SU-DHL-6 (cell line): ENCODE results near the gene PLPP3.

Experiments
- H2AFZ ChIP-seq: fragments of 200-600 bp; sonication (generic); 2 replicates; pipeline ENCODE4 v1.6.1; 2014; ENCODE audit warnings: low read depth, mild to moderate bottlenecking, moderate library complexity, mixed read lengths, antibody characterized with exemption, low read length; ENCODE audit not compliant: severe bottlenecking
- H3F3A ChIP-seq: fragments of 200-600 bp; shearing (Covaris generic); 2 replicates; pipeline ENCODE4 v1.6.0; 2016; ENCODE audit warnings: antibody characterized with exemption, mild to moderate bottlenecking; ENCODE audit not compliant: insufficient read depth
- H3K27ac ChIP-seq: fragments of 200-600 bp; sonication (generic); 2 replicates; pipeline ENCODE4 v1.5.1; 2016; ENCODE audit warnings: low read depth, mild to moderate bottlenecking, low read length, moderate library complexity, mixed read lengths
- H3K27me3 ChIP-seq: fragments of 200-600 bp; sonication (generic), shearing (Covaris generic); 2 replicates; pipeline ENCODE4 v1.6.0; 2014; ENCODE audit warnings: mild to moderate bottlenecking, low read length
- H3K36me3 ChIP-seq: fragments of 200-600 bp; sonication (generic); 2 replicates; pipeline ENCODE4 v1.6.1; 2014; ENCODE audit warnings: mild to moderate bottlenecking, low read length, mixed read lengths
- H3K4me2 ChIP-seq: fragments of 300-600, 200-600 bp; shearing (Covaris generic), sonication (generic); 2 replicates; pipeline ENCODE4 v1.6.0; 2014; ENCODE audit warnings: low read length, low read depth, mild to moderate bottlenecking; ENCODE audit not compliant: poor library complexity, severe bottlenecking
- H3K4me3 ChIP-seq: fragments of 200-600 bp; sonication (generic); 2 replicates; pipeline ENCODE4 v1.5.1; 2014; ENCODE audit warnings: antibody characterized with exemption, low read length, mild to moderate bottlenecking, mixed read lengths; ENCODE audit not compliant: insufficient read depth, poor library complexity, severe bottlenecking
- H3K79me2 ChIP-seq: fragments of 200-600 bp; sonication (generic); 2 replicates; pipeline ENCODE4 v1.6.1; 2014; ENCODE audit warnings: mild to moderate bottlenecking, low read length, moderate library complexity; ENCODE audit not compliant: insufficient read depth
- H3K9ac ChIP-seq: fragments of 200-600 bp; sonication (generic); 2 replicates; pipeline ENCODE4 v1.7.0; 2014; ENCODE audit warnings: mild to moderate bottlenecking, low read length
- H3K9me2 ChIP-seq: fragments of 200-600 bp; sonication (generic); replicated peaks from 2 replicates; pipeline ENCODE4 v1.6.1; 2014; ENCODE audit warnings: low read length; ENCODE audit not compliant: insufficient read depth
- H3K9me3 ChIP-seq: fragments of 200-600 bp; sonication (generic); 2 replicates; pipeline ENCODE4 v1.6.1; 2014; ENCODE audit warnings: low read length, mixed read lengths; ENCODE audit not compliant: insufficient read depth
- H4K20me1 ChIP-seq: fragments of 200-600 bp; sonication (generic); 2 replicates; pipeline ENCODE4 v1.6.1; 2014; ENCODE audit warnings: low read depth, mild to moderate bottlenecking, antibody characterized with exemption, low read length, moderate library complexity, mixed read lengths
- CTCF ChIP-seq: fragments of 200-600 bp; sonication (generic); IDR thresholded peaks from one replicate; pipeline ENCODE4 v1.5.1; 2017; ENCODE audit warnings: antibody characterized with exemption, mild to moderate bottlenecking, low read length, moderate library complexity; ENCODE audit not compliant: insufficient read depth, poor library complexity, severe bottlenecking
- EZH2phosphoT487 ChIP-seq: fragments of 200-600 bp; sonication (generic), shearing (Covaris generic); conservative IDR thresholded peaks from 2 replicates; pipeline ENCODE4 v1.6.1; 2018; ENCODE audit warnings: mild to moderate bottlenecking, antibody characterized with exemption, low read length, moderate library complexity, mixed read lengths

The PLPP3 gene

GRCh38 chr1:56534130-56534651 lies 45.2 kb downstream of the PLPP3 start:
- Histone ChIP-seq H3K9me3 (no peaks in the 10 kb centered on the region), H3K4me2 (no peak overlapping the region), H2AFZ (no peak overlapping the region), H3K36me3 (no peaks in the 10 kb centered on the region), H3K79me2 (no peaks in the 10 kb centered on the region), H3K9me2 (no peaks in the 10 kb centered on the region), H4K20me1 (no peaks in the 10 kb centered on the region), H3K4me3 (no peak overlapping the region), H3F3A (no peaks in the 10 kb centered on the region), H3K27ac (no peak overlapping the region), H3K27me3 (no peaks in the 10 kb centered on the region; the same call in 1 of the 2 replicates), H3K9ac (no peak overlapping the region)
- TF ChIP-seq CTCF (no peak), EZH2phosphoT487 (no peak)

GRCh38 chr1:56533621-56534020 lies 45.7 kb downstream of the PLPP3 start:
- Histone ChIP-seq H3K4me2 (no peak overlapping the region), H3K79me2 (no peaks in the 10 kb centered on the region), H3K27ac (no peak overlapping the region), H2AFZ (no peak overlapping the region), H3K27me3 (no peaks in the 10 kb centered on the region; the same call in 1 of the 2 replicates), H3K9me3 (no peaks in the 10 kb centered on the region), H4K20me1 (no peaks in the 10 kb centered on the region), H3K9me2 (no peaks in the 10 kb centered on the region), H3K4me3 (no peak overlapping the region), H3F3A (no peaks in the 10 kb centered on the region), H3K9ac (no peak overlapping the region), H3K36me3 (no peaks in the 10 kb centered on the region)
- no peak for TF ChIP-seq CTCF
- TF ChIP-seq EZH2phosphoT487: no peak

- H3K27me3 ChIP-seq: no peaks in the 10 kb centered on the region; the same call in 1 of the 2 replicates
- no peak overlapping the region for H3K27ac ChIP-seq
- H3K36me3 ChIP-seq: no peaks in the 10 kb centered on the region
- no peaks in the 10 kb centered on the region for H4K20me1 ChIP-seq
- no peaks in the 10 kb centered on the region for H3K79me2 ChIP-seq
- H2AFZ ChIP-seq: no peak overlapping the region
- no peaks in the 10 kb centered on the region for H3K9me2 ChIP-seq
- TF ChIP-seq EZH2phosphoT487 (no peak), CTCF (no peak)
- H3F3A ChIP-seq: no peaks in the 10 kb centered on the region
- H3K4me3 ChIP-seq: no peak overlapping the region
- no peak overlapping the region for H3K4me2 ChIP-seq
- no peaks in the 10 kb centered on the region for H3K9me3 ChIP-seq
- H3K9ac ChIP-seq: no peak overlapping the region
These were observed 46.2 kb downstream of the PLPP3 start for GRCh38 chr1:56533197-56533596.
